ENCODE measurements around the gene PPP4R2. TPM values are rescaled to one million over a fixed set of nuclear protein-coding genes. Genes with fewer than 3 reads are reported as not detected.

Gene PPP4R2
- total RNA-seq, 1 experiment from 2014 or later = 62.7 TPM

- no peak for TF ChIP-seq EZH2 (IDR thresholded peaks at IDR 0.05; ENCODE audit: low read length, unreplicated experiment)
- TF ChIP-seq EZH2phosphoT487 (IDR thresholded peaks at IDR 0.05; ENCODE audit: borderline replicate concordance, low read length) = no peak
- TF ChIP-seq CTCF (conservative IDR thresholded peaks at IDR 0.05; ENCODE audit: low read depth, low read length) = no peak
- Histone ChIP-seq H3K4me3 (ENCODE audit: low read length) (no peak overlapping the region), H4K20me1 (ENCODE audit: low read length) (peaks cover 55% of the 10 kb centered on the region), H3F3A (ENCODE audit: low read length, unreplicated experiment) (no peaks in the 10 kb centered on the region), H3K79me2 (ENCODE audit: low read length) (peaks cover 100% of the 10 kb centered on the region), H3K27ac (ENCODE audit: low read length) (no peak overlapping the region), H3K9ac (ENCODE audit: low read length) (no peak overlapping the region), H3K4me1 (ENCODE audit: insufficient read depth, low read length) (peaks cover 15% of the 10 kb centered on the region), H2AFZ (ENCODE audit: low read length) (no peak overlapping the region), H3K9me2 (replicated peaks; ENCODE audit: low read length) (no peaks in the 10 kb centered on the region), H3K9me3 (ENCODE audit: low read length) (no peaks in the 10 kb centered on the region), H3K36me3 (ENCODE audit: low read depth, low read length) (peaks cover 3% of the 10 kb centered on the region; the same call in 1 of the 2 replicates), H3K27me3 (ENCODE audit: low read length) (no peaks in the 10 kb centered on the region), H3K4me2 (ENCODE audit: low read length) (no peak overlapping the region)
- ChIA-PET CTCF (no interaction called here), POLR2A (ENCODE audit: unreplicated experiment) (no interaction called here)
- BruUV-seq (replicated peaks) = no TSS peak
- peak; percentile 33 for ATAC-seq
- intact Hi-C loops (cut with micrococcal nuclease) = no loop called here
- peak; percentile 40 for DNase-seq
Observed at GRCh38 chr3:73029321-73029796, 32.7 kb downstream of the PPP4R2 start.

- Histone ChIP-seq H4K20me1 (ENCODE audit: low read length) (peaks cover 55% of the 10 kb centered on the region), H3K36me3 (ENCODE audit: low read depth, low read length) (peaks cover 3% of the 10 kb centered on the region; the same call in 1 of the 2 replicates), H3K4me3 (ENCODE audit: low read length) (no peak overlapping the region), H3K4me1 (ENCODE audit: insufficient read depth, low read length) (peaks cover 9% of the 10 kb centered on the region; the same call in 1 of the 2 replicates), H3K79me2 (ENCODE audit: low read length) (peaks cover 100% of the 10 kb centered on the region), H3K27me3 (ENCODE audit: low read length) (no peaks in the 10 kb centered on the region), H3K9ac (ENCODE audit: low read length) (no peak overlapping the region), H2AFZ (ENCODE audit: low read length) (no peak overlapping the region), H3F3A (ENCODE audit: low read length, unreplicated experiment) (no peaks in the 10 kb centered on the region), H3K9me2 (replicated peaks; ENCODE audit: low read length) (no peaks in the 10 kb centered on the region), H3K9me3 (ENCODE audit: low read length) (no peaks in the 10 kb centered on the region), H3K4me2 (ENCODE audit: low read length) (no peak overlapping the region), H3K27ac (ENCODE audit: low read length) (no peak overlapping the region)
- TF ChIP-seq CTCF (conservative IDR thresholded peaks at IDR 0.05; ENCODE audit: low read depth, low read length) (no peak), EZH2phosphoT487 (IDR thresholded peaks at IDR 0.05; ENCODE audit: borderline replicate concordance, low read length) (no peak), EZH2 (IDR thresholded peaks at IDR 0.05; ENCODE audit: low read length, unreplicated experiment) (no peak)
- no TSS peak for BruUV-seq (replicated peaks)
- intact Hi-C loops (cut with micrococcal nuclease) = no loop called here
- no peak for ATAC-seq
- ChIA-PET CTCF (no interaction called here), POLR2A (ENCODE audit: unreplicated experiment) (no interaction called here)
- no peak for DNase-seq
Observed at GRCh38 chr3:73030073-73030597, 33.5 kb downstream of the PPP4R2 start.

- POLR2A ChIA-PET (ENCODE audit: unreplicated experiment) = no interaction called here
- CTCF ChIA-PET = no interaction called here
- no peaks in the 10 kb centered on the region for H3K27me3 ChIP-seq (ENCODE audit: low read length)
- no peaks in the 10 kb centered on the region for H3F3A ChIP-seq (ENCODE audit: low read length, unreplicated experiment)
- H3K79me2 ChIP-seq (ENCODE audit: low read length) = peaks cover 100% of the 10 kb centered on the region
- peaks cover 40% of the 10 kb centered on the region for H4K20me1 ChIP-seq (ENCODE audit: low read length)
- no peak overlapping the region for H3K4me2 ChIP-seq (ENCODE audit: low read length)
- ATAC-seq = no peak
- no peaks in the 10 kb centered on the region for H3K9me2 ChIP-seq (replicated peaks; ENCODE audit: low read length)
- DNase-seq = no peak
- H3K36me3 ChIP-seq (ENCODE audit: low read depth, low read length) = peaks cover 3% of the 10 kb centered on the region; the same call in 1 of the 2 replicates
- no peak overlapping the region for H2AFZ ChIP-seq (ENCODE audit: low read length)
- H3K9ac ChIP-seq (ENCODE audit: low read length) = no peak overlapping the region
- H3K9me3 ChIP-seq (ENCODE audit: low read length) = no peaks in the 10 kb centered on the region
- no TSS peak for BruUV-seq (replicated peaks)
- no peak overlapping the region for H3K4me3 ChIP-seq (ENCODE audit: low read length)
- intact Hi-C loops (cut with micrococcal nuclease) = no loop called here
- H3K27ac ChIP-seq (ENCODE audit: low read length) = no peak overlapping the region
- peaks cover 18% of the 10 kb centered on the region for H3K4me1 ChIP-seq (ENCODE audit: insufficient read depth, low read length)
- TF ChIP-seq EZH2 (IDR thresholded peaks at IDR 0.05; ENCODE audit: low read length, unreplicated experiment) (no peak), CTCF (conservative IDR thresholded peaks at IDR 0.05; ENCODE audit: low read depth, low read length) (no peak), EZH2phosphoT487 (IDR thresholded peaks at IDR 0.05; ENCODE audit: borderline replicate concordance, low read length) (no peak)
Observed at GRCh38 chr3:73031573-73032103, 35.0 kb downstream of the PPP4R2 start.

All from PC-3 (cell line).